ENCODE data around the gene EYA2.
"Not testable (repeated sequence)": the region's sequence is repeated elsewhere in the genome, so short reads cannot be mapped to it uniquely, and the experiment has no call there.

The EYA2 gene

GRCh38 chr20:46872328-46873211 lies 22.1 kb upstream of the EYA2 start:
- Histone ChIP-seq H2BK120ac (ENCODE audit: low read depth, low read length) (no peak overlapping the region), H2AFZ (ENCODE audit: low read length) (peak overlapping the region; percentile 78), H3K4me3 (ENCODE audit: low read length in 2 of 2) (no peak overlapping the region), H3K4me2 (ENCODE audit: insufficient read depth, low read length, poor library complexity, severe bottlenecking) (no peak overlapping the region), H3K9me3 (replicated peaks in 1 of 2; ENCODE audit: control insufficient read depth in 2 of 2, insufficient read depth in 1 of 2, low read depth in 1 of 2, low read length in 2 of 2) (peaks cover 0 to 2% of the 10 kb centered on the region in 2 donors), H2BK15ac (ENCODE audit: low read length) (no peak overlapping the region), H3K18ac (ENCODE audit: low read length) (no peak overlapping the region), H2AK5ac (ENCODE audit: low read depth, low read length) (no peak overlapping the region), H3K14ac (ENCODE audit: low read length) (no peak overlapping the region), H3K27ac (replicated peaks; ENCODE audit: low read length) (no peak overlapping the region), H3K36me3 (replicated peaks in 1 of 2; ENCODE audit: control insufficient read depth in 2 of 2, insufficient read depth in 2 of 2, low read length in 2 of 2) (no peaks in the 10 kb centered on the region), H2BK5ac (ENCODE audit: low read length) (no peak overlapping the region), H3K27me3 (ENCODE audit: control insufficient read depth in 3 of 3, insufficient read depth in 3 of 3, low read depth in 1 of 3, low read length in 3 of 3) (peaks cover 0 to 4% (median 0%) of the 10 kb centered on the region in 3 experiments), H3K4me1 (ENCODE audit: control insufficient read depth in 2 of 2, insufficient read depth in 1 of 2, low read depth in 1 of 2, low read length in 2 of 2) (peaks cover 0 to 3% of the 10 kb centered on the region in 2 donors), H3K9ac (ENCODE audit: low read depth, low read length, poor library complexity) (no peak overlapping the region), H3K4ac (ENCODE audit: low read length) (no peak overlapping the region), H4K8ac (ENCODE audit: low read depth, low read length) (no peak overlapping the region), H3K79me1 (ENCODE audit: low read depth, low read length) (no peaks in the 10 kb centered on the region), H3K23ac (ENCODE audit: low read depth, low read length, poor library complexity) (no peak overlapping the region), H4K91ac (ENCODE audit: low read depth, low read length, poor library complexity) (no peak overlapping the region), H2BK12ac (ENCODE audit: low read length) (no peak overlapping the region)
- DNase-seq (ENCODE audit: low spot score) = no peak
- WGBS, 2 donors (ENCODE audit: extremely low coverage in 2 of 2, insufficient read length in 2 of 2, insufficient replicate concordance in 1 of 2) = no CpG with 5 or more reads among the region's 13 CpGs

DNA sequence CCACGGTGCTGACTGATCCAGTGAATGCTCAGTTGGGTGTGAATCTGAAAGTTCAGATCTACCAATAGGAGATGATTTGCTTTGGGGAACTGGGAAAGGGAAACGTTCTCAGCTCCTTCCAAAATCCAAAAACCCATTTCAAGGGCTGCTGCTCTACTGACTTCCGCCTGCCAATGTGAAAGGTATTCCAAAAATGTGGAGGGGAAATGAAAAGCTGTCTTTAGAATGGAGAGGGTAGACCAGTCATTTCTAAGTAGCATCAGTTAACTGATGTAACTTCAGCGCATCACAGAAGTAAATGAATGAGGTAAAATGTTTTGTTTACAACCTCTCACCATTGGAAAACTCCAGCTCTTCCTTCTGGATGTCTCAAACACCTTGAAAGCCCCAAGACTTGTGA lies 19.6 kb upstream of the EYA2 start:
- Histone ChIP-seq H3K27ac (replicated peaks; ENCODE audit: low read length) (no peak overlapping the region), H2BK12ac (ENCODE audit: low read length) (no peak overlapping the region), H2BK5ac (ENCODE audit: low read length) (no peak overlapping the region), H3K4me1 (ENCODE audit: control insufficient read depth in 2 of 2, insufficient read depth in 1 of 2, low read depth in 1 of 2, low read length in 2 of 2) (peaks cover 0 to 3% of the 10 kb centered on the region in 2 donors), H2AFZ (ENCODE audit: low read length) (no peak overlapping the region), H4K8ac (ENCODE audit: low read depth, low read length) (no peak overlapping the region), H3K4me2 (ENCODE audit: insufficient read depth, low read length, poor library complexity, severe bottlenecking) (no peak overlapping the region), H3K18ac (ENCODE audit: low read length) (no peak overlapping the region), H2BK15ac (ENCODE audit: low read length) (no peak overlapping the region), H2BK120ac (ENCODE audit: low read depth, low read length) (no peak overlapping the region), H3K36me3 (replicated peaks in 1 of 2; ENCODE audit: control insufficient read depth in 2 of 2, insufficient read depth in 2 of 2, low read length in 2 of 2) (no peaks in the 10 kb centered on the region), H2AK5ac (ENCODE audit: low read depth, low read length) (no peak overlapping the region), H3K79me1 (ENCODE audit: low read depth, low read length) (no peaks in the 10 kb centered on the region), H3K4me3 (ENCODE audit: low read length in 2 of 2) (no peak overlapping the region), H3K9me3 (replicated peaks in 1 of 2; ENCODE audit: control insufficient read depth in 2 of 2, insufficient read depth in 1 of 2, low read depth in 1 of 2, low read length in 2 of 2) (no peaks in the 10 kb centered on the region), H3K14ac (ENCODE audit: low read length) (no peak overlapping the region), H4K91ac (ENCODE audit: low read depth, low read length, poor library complexity) (no peak overlapping the region), H3K4ac (ENCODE audit: low read length) (no peak overlapping the region), H3K9ac (ENCODE audit: low read depth, low read length, poor library complexity) (no peak overlapping the region), H3K27me3 (ENCODE audit: control insufficient read depth in 3 of 3, insufficient read depth in 3 of 3, low read depth in 1 of 3, low read length in 3 of 3) (peaks cover 0 to 4% (median 0%) of the 10 kb centered on the region in 3 experiments), H3K23ac (ENCODE audit: low read depth, low read length, poor library complexity) (no peak overlapping the region)
- no CpG with 5 or more reads among the region's 4 CpGs for whole genome bisulfite sequencing, 2 donors (ENCODE audit: extremely low coverage in 2 of 2, insufficient read length in 2 of 2, insufficient replicate concordance in 1 of 2)
- DNase-seq (ENCODE audit: low spot score) = no peak

DNA sequence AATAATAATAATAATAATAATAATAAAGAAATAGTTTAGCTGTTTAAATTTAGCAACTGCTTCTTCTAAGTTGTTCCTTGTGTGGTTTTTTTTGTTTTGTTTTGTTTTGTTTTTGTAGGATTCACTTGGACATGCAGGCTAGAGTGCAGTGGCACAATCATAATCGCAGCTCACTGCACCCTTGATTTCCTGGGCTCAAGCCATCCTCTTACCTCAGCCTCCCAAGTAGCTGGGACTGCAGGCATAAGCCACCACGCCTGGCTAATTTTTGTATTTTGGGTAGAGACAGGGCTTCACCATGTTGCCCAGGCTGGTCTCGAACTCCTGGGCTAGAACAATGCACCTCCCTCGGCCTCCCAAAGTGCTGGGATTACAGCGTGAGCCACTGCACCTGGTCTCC lies 15.3 kb upstream of the EYA2 start:
- H3K36me3 ChIP-seq (replicated peaks in 1 of 2; ENCODE audit: control insufficient read depth in 2 of 2, insufficient read depth in 2 of 2, low read length in 2 of 2) = no peaks in the 10 kb centered on the region
- no peak overlapping the region for H3K9ac ChIP-seq (ENCODE audit: low read depth, low read length, poor library complexity)
- no peak overlapping the region for H2BK5ac ChIP-seq (ENCODE audit: low read length)
- H3K4me3 ChIP-seq (ENCODE audit: low read length in 2 of 2) = no peak overlapping the region
- H3K4ac ChIP-seq (ENCODE audit: low read length) = no peak overlapping the region
- no peak overlapping the region for H3K18ac ChIP-seq (ENCODE audit: low read length)
- no peak overlapping the region for H4K91ac ChIP-seq (ENCODE audit: low read depth, low read length, poor library complexity)
- no peaks in the 10 kb centered on the region for H3K79me1 ChIP-seq (ENCODE audit: low read depth, low read length)
- no peak overlapping the region for H2BK120ac ChIP-seq (ENCODE audit: low read depth, low read length)
- no peak overlapping the region for H3K23ac ChIP-seq (ENCODE audit: low read depth, low read length, poor library complexity)
- no peak overlapping the region for H2BK12ac ChIP-seq (ENCODE audit: low read length)
- H2AK5ac ChIP-seq (ENCODE audit: low read depth, low read length) = no peak overlapping the region
- H4K8ac ChIP-seq (ENCODE audit: low read depth, low read length) = no peak overlapping the region
- no CpG with 5 or more reads among the region's 5 CpGs for WGBS, 2 donors (ENCODE audit: extremely low coverage in 2 of 2, insufficient read length in 2 of 2, insufficient replicate concordance in 1 of 2)
- no peaks in the 10 kb centered on the region for H3K9me3 ChIP-seq (replicated peaks in 1 of 2; ENCODE audit: control insufficient read depth in 2 of 2, insufficient read depth in 1 of 2, low read depth in 1 of 2, low read length in 2 of 2)
- H3K14ac ChIP-seq (ENCODE audit: low read length) = no peak overlapping the region
- no peak overlapping the region for H3K4me2 ChIP-seq (ENCODE audit: insufficient read depth, low read length, poor library complexity, severe bottlenecking)
- H2BK15ac ChIP-seq (ENCODE audit: low read length) = no peak overlapping the region
- H3K4me1 ChIP-seq (ENCODE audit: control insufficient read depth in 2 of 2, insufficient read depth in 1 of 2, low read depth in 1 of 2, low read length in 2 of 2) = peaks cover 0 to 2% of the 10 kb centered on the region in 2 donors
- no peak for DNase-seq (ENCODE audit: low spot score)
- no peak overlapping the region for H3K27ac ChIP-seq (replicated peaks; ENCODE audit: low read length)
- H2AFZ ChIP-seq (ENCODE audit: low read length) = no peak overlapping the region
- H3K27me3 ChIP-seq (ENCODE audit: control insufficient read depth in 3 of 3, insufficient read depth in 3 of 3, low read depth in 1 of 3, low read length in 3 of 3) = peaks cover 0 to 8% (median 0%) of the 10 kb centered on the region in 3 experiments

DNA sequence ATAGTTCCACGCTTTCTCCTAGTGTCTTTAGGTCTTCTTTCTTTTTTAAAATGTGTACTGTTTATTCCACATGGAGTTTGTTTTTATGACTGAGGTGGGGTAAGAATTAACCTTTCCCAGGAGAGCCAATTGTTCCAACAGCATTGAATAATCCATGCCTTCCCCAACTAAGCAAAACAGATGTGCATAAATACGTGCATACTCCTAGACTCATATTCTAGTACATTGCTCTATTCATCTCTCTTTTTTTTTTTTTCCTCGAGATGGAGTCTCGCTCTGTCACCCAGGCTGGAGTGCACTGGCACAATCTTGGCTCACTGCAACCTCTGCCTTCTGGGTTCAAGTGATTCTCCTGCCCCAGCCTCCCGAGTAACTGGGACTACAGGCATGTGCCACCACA lies 14.7 kb upstream of the EYA2 start:
- H3K23ac ChIP-seq (ENCODE audit: low read depth, low read length, poor library complexity); H3K4me2 ChIP-seq (ENCODE audit: insufficient read depth, low read length, poor library complexity, severe bottlenecking); H4K8ac ChIP-seq (ENCODE audit: low read depth, low read length); H3K4me1 ChIP-seq (ENCODE audit: control insufficient read depth in 2 of 2, insufficient read depth in 1 of 2, low read depth in 1 of 2, low read length in 2 of 2); H3K27me3 ChIP-seq (ENCODE audit: control insufficient read depth in 3 of 3, insufficient read depth in 3 of 3, low read depth in 1 of 3, low read length in 3 of 3); H2BK120ac ChIP-seq (ENCODE audit: low read depth, low read length); H3K14ac ChIP-seq (ENCODE audit: low read length); H3K4ac ChIP-seq (ENCODE audit: low read length); H2AK5ac ChIP-seq (ENCODE audit: low read depth, low read length); H2AFZ ChIP-seq (ENCODE audit: low read length); H3K18ac ChIP-seq (ENCODE audit: low read length); H2BK5ac ChIP-seq (ENCODE audit: low read length); H3K4me3 ChIP-seq (ENCODE audit: low read length in 2 of 2); H2BK12ac ChIP-seq (ENCODE audit: low read length); H3K9me3 ChIP-seq (replicated peaks in 1 of 2; ENCODE audit: control insufficient read depth in 2 of 2, insufficient read depth in 1 of 2, low read depth in 1 of 2, low read length in 2 of 2); H3K27ac ChIP-seq (replicated peaks; ENCODE audit: low read length); H4K91ac ChIP-seq (ENCODE audit: low read depth, low read length, poor library complexity); DNase-seq (ENCODE audit: low spot score); H3K79me1 ChIP-seq (ENCODE audit: low read depth, low read length); H3K9ac ChIP-seq (ENCODE audit: low read depth, low read length, poor library complexity); H3K36me3 ChIP-seq (replicated peaks in 1 of 2; ENCODE audit: control insufficient read depth in 2 of 2, insufficient read depth in 2 of 2, low read length in 2 of 2); H2BK15ac ChIP-seq (ENCODE audit: low read length): not testable (repeated sequence)
- WGBS, 2 donors (ENCODE audit: extremely low coverage in 2 of 2, insufficient read length in 2 of 2, insufficient replicate concordance in 1 of 2) = no CpG with 5 or more reads among the region's 5 CpGs

Measured in neuronal stem cell (in vitro differentiated cells).